Natural killer cell (primary cell): Measurements from ENCODE around the gene IFI27. TPM values are rescaled to one million over a fixed set of nuclear protein-coding genes. Genes with fewer than 3 reads are reported as not detected.
A peak's percentile ranks its signal among the peaks of the same experiment; 100 is the strongest.
"Not testable (repeated sequence)": the region's sequence is repeated elsewhere in the genome, so short reads cannot be mapped to it uniquely, and the experiment has no call there.

Source experiments
- ATAC-seq, 3 donors: fragments of 150-1000 bp in 2 of 3; fragments of 200-7000 bp in 1 of 3; cut with Tn5 transposase; 1 replicate in 1 of 3; 2 replicates in 2 of 3; pipeline ENCODE4 v1.10.0; 2021; ENCODE audit warnings: mild to moderate bottlenecking in 2 of 3, moderate library complexity in 2 of 3
- DNase-seq, 2 donors: peaks; one replicate each; pipeline versions ENCODE4 v3.0.0 to v3.0.0-alpha.2; 2013 to 2021; ENCODE audit warnings: mixed read lengths in 1 of 2
- H3K27ac ChIP-seq: one replicate; pipeline ENCODE4 v1.5.1; 2013; ENCODE audit warnings: mild to moderate bottlenecking, low read length
- H3K27me3 ChIP-seq: one replicate; pipeline ENCODE4 v1.6.1; 2013; ENCODE audit warnings: low read length; ENCODE audit not compliant: control insufficient read depth, insufficient read depth
- H3K36me3 ChIP-seq: one replicate; pipeline ENCODE4 v1.6.1; 2013; ENCODE audit warnings: low read length; ENCODE audit not compliant: control insufficient read depth, insufficient read depth
- H3K4me1 ChIP-seq: one replicate; pipeline ENCODE4 v1.6.1; 2013; ENCODE audit warnings: low read length; ENCODE audit not compliant: control insufficient read depth, insufficient read depth
- H3K4me3 ChIP-seq: one replicate; pipeline ENCODE4 v1.5.1; 2013; ENCODE audit warnings: low read length
- H3K9me3 ChIP-seq: one replicate; pipeline ENCODE4 v1.6.1; 2013; ENCODE audit warnings: low read length; ENCODE audit not compliant: control insufficient read depth, insufficient read depth
- H3K27ac Mint-ChIP-seq, 2 donors: one replicate each; pipeline ENCODE4 v1.8.0; 2022; ENCODE audit warnings: mild to moderate bottlenecking in 2 of 2, mixed read lengths in 2 of 2, moderate library complexity in 1 of 2
- H3K27me3 Mint-ChIP-seq, 2 donors: one replicate each; pipeline ENCODE4 v1.8.0; 2022; ENCODE audit warnings: low read depth in 2 of 2, mixed read lengths in 2 of 2
- H3K36me3 Mint-ChIP-seq: one replicate; pipeline ENCODE4 v1.8.0; 2022; ENCODE audit warnings: mixed read lengths
- H3K4me1 Mint-ChIP-seq, 2 donors: one replicate each; pipeline ENCODE4 v1.8.0; 2022; ENCODE audit warnings: mixed read lengths in 2 of 2
- H3K4me3 Mint-ChIP-seq: one replicate; pipeline ENCODE4 v1.8.0; 2022; ENCODE audit warnings: mild to moderate bottlenecking, moderate library complexity, mixed read lengths
- H3K9me3 Mint-ChIP-seq, 2 donors: one replicate each; pipeline ENCODE4 v1.8.0; 2022; ENCODE audit warnings: mixed read lengths in 2 of 2
- WGBS: methylation state at CpG from one replicate; pipeline ENCODE4 v1.1.7; 2013; ENCODE audit warnings: missing lambda C conversion rate; ENCODE audit not compliant: insufficient coverage; 5-methylcytosine and 5-hydroxymethylcytosine counted together
- intact Hi-C: fragments of 100-400 bp; cut with micrococcal nuclease; formaldehyde crosslinking; loops from one replicate; pipeline ENCODE4 v1.14.2; 2022
- total RNA-seq, 4 donors: library from RNA; stranded (reverse); fragments of 120-200 nt in 1 of 4; gene quantifications; one replicate each; pipeline versions ENCODE4 v1.2.3 to v1.2.4, GENCODE V29; 2013 to 2022
- TF ChIP-seq, protein P1 (sequence below): fragments of 200-600 bp; IDR thresholded peaks from one replicate; pipeline ENCODE4 v1.8.0; 2022; ENCODE audit warnings: antibody characterized with exemption

The IFI27 gene
- total RNA-seq: 1 to 10 TPM in 1 of 3 donors, under 1 TPM in 2; 0.47 to 1.3 (median 0.52) TPM
- total RNA-seq (2013): 0.79 TPM

DNA sequence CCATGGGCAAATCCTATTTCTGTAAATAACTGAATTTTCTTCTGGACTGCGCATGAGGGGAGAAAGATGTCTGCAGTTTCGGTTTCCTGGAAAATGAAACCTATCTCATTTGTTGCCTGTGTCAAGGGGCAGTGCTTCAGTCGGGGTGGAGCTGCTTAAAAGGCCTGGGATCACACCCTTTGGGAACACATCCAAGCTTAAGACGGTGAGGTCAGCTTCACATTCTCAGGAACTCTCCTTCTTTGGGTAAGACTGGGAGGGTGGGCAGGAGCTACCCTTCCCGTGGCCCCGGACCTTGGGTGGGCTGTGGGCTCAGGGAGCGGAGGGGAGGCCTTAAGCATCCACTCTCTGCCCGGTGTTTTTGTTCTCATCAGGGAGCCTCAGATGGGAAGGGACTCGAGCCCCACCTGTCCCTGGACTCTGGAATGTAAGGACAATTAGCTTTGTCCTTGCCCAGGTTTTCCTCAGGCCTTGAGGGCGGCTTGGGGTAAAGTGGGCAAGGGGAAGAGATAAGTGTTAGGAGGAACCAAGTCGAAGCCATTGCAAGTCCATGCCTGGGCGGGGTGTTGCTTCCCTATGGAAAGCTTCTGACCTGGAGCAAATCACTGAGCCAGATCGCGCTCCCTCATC lies at the start of gene IFI27:
Gene IFI27, plus strand, starts transcription at position 185 of the 630 bp plus-strand sequence.
- no peak for ATAC-seq
- TF ChIP-seq, protein P1, sequence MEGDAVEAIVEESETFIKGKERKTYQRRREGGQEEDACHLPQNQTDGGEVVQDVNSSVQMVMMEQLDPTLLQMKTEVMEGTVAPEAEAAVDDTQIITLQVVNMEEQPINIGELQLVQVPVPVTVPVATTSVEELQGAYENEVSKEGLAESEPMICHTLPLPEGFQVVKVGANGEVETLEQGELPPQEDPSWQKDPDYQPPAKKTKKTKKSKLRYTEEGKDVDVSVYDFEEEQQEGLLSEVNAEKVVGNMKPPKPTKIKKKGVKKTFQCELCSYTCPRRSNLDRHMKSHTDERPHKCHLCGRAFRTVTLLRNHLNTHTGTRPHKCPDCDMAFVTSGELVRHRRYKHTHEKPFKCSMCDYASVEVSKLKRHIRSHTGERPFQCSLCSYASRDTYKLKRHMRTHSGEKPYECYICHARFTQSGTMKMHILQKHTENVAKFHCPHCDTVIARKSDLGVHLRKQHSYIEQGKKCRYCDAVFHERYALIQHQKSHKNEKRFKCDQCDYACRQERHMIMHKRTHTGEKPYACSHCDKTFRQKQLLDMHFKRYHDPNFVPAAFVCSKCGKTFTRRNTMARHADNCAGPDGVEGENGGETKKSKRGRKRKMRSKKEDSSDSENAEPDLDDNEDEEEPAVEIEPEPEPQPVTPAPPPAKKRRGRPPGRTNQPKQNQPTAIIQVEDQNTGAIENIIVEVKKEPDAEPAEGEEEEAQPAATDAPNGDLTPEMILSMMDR: no peak

DNA sequence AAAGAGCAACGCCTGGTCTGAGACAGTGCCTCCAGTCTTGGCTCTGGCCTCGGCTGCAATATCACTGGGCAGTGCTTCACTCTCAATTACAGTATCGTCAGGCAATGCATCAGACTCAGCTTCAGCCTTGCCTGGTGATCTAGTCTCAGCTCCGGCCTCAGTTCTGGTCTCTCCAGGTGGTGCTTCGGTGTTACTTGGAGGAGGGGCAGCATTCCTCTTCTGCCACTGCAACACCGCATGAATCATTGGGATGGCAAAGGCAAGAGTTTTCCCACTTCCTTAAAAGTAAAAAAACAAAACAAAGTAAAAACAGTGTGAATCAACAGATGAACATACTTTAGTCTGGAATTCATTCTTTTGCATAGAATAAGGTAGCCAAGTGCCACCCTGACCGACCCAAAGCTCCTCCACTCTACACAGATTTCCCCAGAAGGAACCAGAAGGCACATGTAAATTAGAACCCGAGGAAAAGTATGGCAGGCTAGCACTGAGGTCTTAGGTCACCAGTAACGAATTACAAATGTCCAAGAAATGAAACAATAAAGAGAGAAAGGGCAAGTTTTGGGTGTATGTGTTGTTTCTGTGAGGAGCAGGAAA lies 48.1 kb upstream of the IFI27 start:
- ATAC-seq: no peak
- H3K27ac ChIP-seq: no peak overlapping the region
- H3K4me3 ChIP-seq: no peak overlapping the region
- H3K4me3 Mint-ChIP-seq: no peak overlapping the region
- peaks cover 25% of the 10 kb centered on the region for H3K4me1 ChIP-seq
- TF ChIP-seq, protein P1: no peak
- no peaks in the 10 kb centered on the region for H3K27me3 ChIP-seq
- no peaks in the 10 kb centered on the region for H3K9me3 Mint-ChIP-seq
- intact Hi-C loops: no loop called here
- H3K27ac Mint-ChIP-seq: peak overlapping the region in 1 of 2 donors; percentile 29
- no peaks in the 10 kb centered on the region for H3K9me3 ChIP-seq
- H3K36me3 Mint-ChIP-seq: peaks cover 13% of the 10 kb centered on the region
- H3K36me3 ChIP-seq: peaks cover 44% of the 10 kb centered on the region
- no peak for DNase-seq
- 99% methylated on average over 7 of the region's 9 CpGs for WGBS
- no peaks in the 10 kb centered on the region for H3K27me3 Mint-ChIP-seq
- peaks cover 42 to 75% of the 10 kb centered on the region in 2 donors for H3K4me1 Mint-ChIP-seq

More for the DNA sequence above, at the start of gene IFI27:
- Mint-ChIP-seq H3K36me3 (no peaks in the 10 kb centered on the region), H3K27me3 (peaks cover 7 to 17% of the 10 kb centered on the region in 2 donors), H3K4me1 (no peaks in the 10 kb centered on the region), H3K9me3 (no peaks in the 10 kb centered on the region), H3K4me3 (no peak within 1 kb of the TSS), H3K27ac (no peak within 1 kb of the TSS)
- intact Hi-C loops: no loop called here
- no peaks in the 10 kb centered on the region for H3K4me1 ChIP-seq
- no peaks in the 10 kb centered on the region for H3K36me3 ChIP-seq
- no peaks in the 10 kb centered on the region for H3K9me3 ChIP-seq
- WGBS: 91% methylated on average over 14 of the region's 14 CpGs
- DNase-seq: no peak
- H3K4me3 ChIP-seq: no peak within 1 kb of the TSS
- no peaks in the 10 kb centered on the region for H3K27me3 ChIP-seq
- no peak within 1 kb of the TSS for H3K27ac ChIP-seq

DNA sequence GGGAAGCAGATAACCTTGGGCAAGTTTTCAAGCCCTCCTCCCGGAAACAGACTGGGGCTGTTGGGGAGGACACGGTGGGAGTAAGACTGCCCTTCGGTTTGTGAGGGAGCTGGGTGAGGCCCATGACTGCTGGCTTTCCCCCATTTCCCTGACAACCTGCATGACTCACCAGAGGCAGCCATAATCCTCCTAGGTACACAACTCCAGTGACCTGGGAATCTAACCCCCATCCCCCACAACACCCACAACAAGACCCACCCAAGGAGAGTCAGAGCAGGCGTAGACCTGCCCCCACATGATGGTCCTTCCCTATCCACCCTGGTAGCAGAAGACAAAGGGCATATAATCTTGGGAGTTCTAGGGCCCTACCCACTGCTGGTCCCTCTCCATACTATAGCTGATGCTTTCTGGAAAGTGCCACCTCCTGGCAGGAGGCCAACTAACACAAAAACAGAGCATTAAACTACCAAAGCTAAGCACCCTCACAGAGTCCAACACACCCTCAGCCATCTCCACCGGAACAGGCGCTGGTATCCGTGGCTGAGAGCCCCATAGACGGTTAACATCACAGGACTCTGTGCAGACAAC lies 44.4 kb upstream of the IFI27 start:
- intact Hi-C loops: no loop called here
- H3K36me3 Mint-ChIP-seq: peaks cover 13% of the 10 kb centered on the region
- H3K4me3 ChIP-seq: no peak overlapping the region
- H3K9me3 Mint-ChIP-seq: peaks cover 0 to 6% of the 10 kb centered on the region in 2 donors
- H3K27me3 Mint-ChIP-seq: no peaks in the 10 kb centered on the region
- peaks cover 13% of the 10 kb centered on the region for H3K36me3 ChIP-seq
- WGBS: 90% methylated on average over 8 of the region's 8 CpGs
- peaks cover 62 to 91% of the 10 kb centered on the region in 2 donors for H3K4me1 Mint-ChIP-seq
- TF ChIP-seq, protein P1: no peak
- no peak for DNase-seq
- peaks cover 13% of the 10 kb centered on the region for H3K4me1 ChIP-seq
- no peaks in the 10 kb centered on the region for H3K9me3 ChIP-seq
- no peak for ATAC-seq
- H3K27me3 ChIP-seq: no peaks in the 10 kb centered on the region
- no peak overlapping the region for H3K27ac ChIP-seq
- peak overlapping the region in 1 of 2 donors; percentile 10 for H3K27ac Mint-ChIP-seq
- no peak overlapping the region for H3K4me3 Mint-ChIP-seq

DNA sequence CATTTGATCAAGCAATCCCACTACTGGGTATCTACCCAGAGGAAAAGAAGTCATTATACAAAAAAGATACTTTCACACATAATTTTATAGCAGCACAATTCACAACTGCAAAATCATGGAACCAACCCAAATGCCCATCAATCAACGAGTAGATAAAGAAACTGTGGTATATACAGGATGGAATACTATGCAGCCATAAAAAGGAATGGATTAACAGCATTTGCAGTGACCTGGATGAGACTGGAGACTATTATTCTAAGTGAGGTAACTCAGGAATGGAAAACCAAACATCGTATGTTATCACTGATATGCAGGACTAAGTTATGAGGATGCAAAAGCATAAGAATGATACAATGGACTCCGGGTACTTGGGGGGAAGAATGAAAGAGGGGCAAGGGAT lies 38.5 kb upstream of the IFI27 start:
- H3K27me3 Mint-ChIP-seq, H3K4me3 Mint-ChIP-seq, ATAC-seq, H3K4me3 ChIP-seq, H3K9me3 ChIP-seq, H3K4me1 ChIP-seq, intact Hi-C loops, H3K27ac Mint-ChIP-seq, H3K27me3 ChIP-seq, H3K27ac ChIP-seq, DNase-seq: not testable (repeated sequence)
- peaks cover 0 to 13% of the 10 kb centered on the region in 2 donors for H3K9me3 Mint-ChIP-seq
- 99% methylated on average over 3 of the region's 3 CpGs for WGBS
- H3K4me1 Mint-ChIP-seq: peaks cover 58 to 73% of the 10 kb centered on the region in 2 donors
- peaks cover 15% of the 10 kb centered on the region for H3K36me3 Mint-ChIP-seq
- peaks cover 11% of the 10 kb centered on the region for H3K36me3 ChIP-seq
